Activated naive CD4-positive, alpha-beta T cell treated with anti-CD3 and anti-CD28 coated beads, Interleukin-2, amount 50 U/mL, for 24 hours (primary cell): Measurements from ENCODE around the gene RPSA.

Experiments
- H3K27ac Mint-ChIP-seq: one replicate; pipeline ENCODE4 v1.8.0; 2021; ENCODE audit warnings: mild to moderate bottlenecking, mixed read lengths
- H3K27me3 Mint-ChIP-seq: one replicate; pipeline ENCODE4 v1.8.0; 2021; ENCODE audit warnings: mixed read lengths
- H3K36me3 Mint-ChIP-seq: one replicate; pipeline ENCODE4 v1.8.0; 2021; ENCODE audit warnings: mixed read lengths
- H3K4me1 Mint-ChIP-seq: one replicate; pipeline ENCODE4 v1.8.0; 2021; ENCODE audit warnings: mixed read lengths
- H3K4me3 Mint-ChIP-seq: one replicate; pipeline ENCODE4 v1.8.0; 2021; ENCODE audit warnings: mild to moderate bottlenecking, mixed read lengths
- H3K9me3 Mint-ChIP-seq: one replicate; pipeline ENCODE4 v1.8.0; 2021; ENCODE audit warnings: mixed read lengths

The RPSA gene

GRCh38 chr3:39384665-39385000 lies 21.9 kb upstream of the RPSA start:
- H3K9me3 Mint-ChIP-seq: no peaks in the 10 kb centered on the region
- peak overlapping the region; percentile 99 for H3K4me3 Mint-ChIP-seq
- no peaks in the 10 kb centered on the region for H3K27me3 Mint-ChIP-seq
- peaks cover 55% of the 10 kb centered on the region for H3K4me1 Mint-ChIP-seq
- H3K36me3 Mint-ChIP-seq: peaks cover 8% of the 10 kb centered on the region
- peak overlapping the region; percentile 100 for H3K27ac Mint-ChIP-seq

GRCh38 chr3:39385456-39386090 lies 20.9 kb upstream of the RPSA start:
- Mint-ChIP-seq H3K4me1 (peaks cover 60% of the 10 kb centered on the region), H3K4me3 (peak overlapping the region; percentile 99), H3K36me3 (peaks cover 8% of the 10 kb centered on the region), H3K27ac (peak overlapping the region; percentile 15), H3K27me3 (no peaks in the 10 kb centered on the region), H3K9me3 (no peaks in the 10 kb centered on the region)

DNA sequence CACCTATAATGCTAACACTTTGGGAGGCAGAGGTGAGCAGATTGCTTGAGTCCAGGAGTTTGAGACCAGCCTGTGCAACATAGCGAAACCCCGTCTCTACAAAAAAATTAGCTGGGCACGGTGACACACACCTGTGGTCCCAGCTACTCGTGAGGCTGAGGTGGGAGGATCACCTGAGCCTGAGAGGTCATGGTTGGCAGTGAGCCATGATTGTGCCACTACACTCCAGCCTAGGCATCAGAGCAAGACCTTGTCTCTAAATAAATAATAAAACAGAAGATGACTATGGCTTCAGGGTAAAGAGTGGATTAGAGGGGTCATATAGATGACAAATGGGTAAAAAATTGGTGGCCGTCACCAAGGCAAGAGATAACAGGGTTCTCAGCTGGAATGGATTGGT lies 20.2 kb upstream of the RPSA start:
- Mint-ChIP-seq H3K4me1 (peaks cover 63% of the 10 kb centered on the region), H3K36me3 (peaks cover 12% of the 10 kb centered on the region), H3K9me3 (no peaks in the 10 kb centered on the region), H3K27ac (no peak overlapping the region), H3K27me3 (no peaks in the 10 kb centered on the region), H3K4me3 (peak overlapping the region; percentile 27)

DNA sequence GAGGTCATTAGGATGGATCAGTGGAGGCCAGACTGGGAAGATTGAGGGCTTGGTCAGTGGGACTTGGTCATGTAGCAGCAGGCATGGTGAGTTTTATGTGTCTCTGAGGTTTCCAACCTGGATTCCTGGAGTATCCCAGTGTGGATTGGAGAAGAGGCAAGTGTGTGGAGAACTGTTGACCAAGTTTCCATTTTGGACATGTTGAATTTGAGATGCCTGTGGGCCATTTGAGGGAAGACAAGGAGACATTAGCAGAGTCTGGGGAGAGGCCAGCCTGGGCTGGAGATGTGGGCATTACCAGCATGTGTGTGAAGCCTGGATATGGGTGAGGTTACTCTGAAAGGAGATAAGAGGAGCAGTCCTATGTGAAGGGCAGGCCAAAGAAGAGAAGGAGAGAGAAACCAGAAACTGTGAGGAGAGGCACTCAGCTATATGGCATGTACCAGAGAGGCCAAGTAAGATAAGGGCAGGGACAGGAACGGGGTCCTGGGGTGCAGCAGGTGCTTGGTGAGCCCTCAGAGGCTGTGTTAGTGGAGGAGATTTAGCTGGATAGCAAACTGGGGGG lies 19.0 kb upstream of the RPSA start:
- Mint-ChIP-seq H3K4me3 (peak overlapping the region; percentile 23), H3K36me3 (peaks cover 15% of the 10 kb centered on the region), H3K9me3 (no peaks in the 10 kb centered on the region), H3K27ac (peak overlapping the region; percentile 76), H3K27me3 (no peaks in the 10 kb centered on the region), H3K4me1 (peaks cover 60% of the 10 kb centered on the region)

GRCh38 chr3:39388153-39388552 lies 18.4 kb upstream of the RPSA start:
- Mint-ChIP-seq H3K36me3 (peaks cover 15% of the 10 kb centered on the region), H3K9me3 (no peaks in the 10 kb centered on the region), H3K4me3 (no peak overlapping the region), H3K27ac (no peak overlapping the region), H3K4me1 (peaks cover 60% of the 10 kb centered on the region), H3K27me3 (no peaks in the 10 kb centered on the region)

- peaks cover 12% of the 10 kb centered on the region for H3K36me3 Mint-ChIP-seq
- H3K4me3 Mint-ChIP-seq: no peak overlapping the region
- no peak overlapping the region for H3K27ac Mint-ChIP-seq
- H3K4me1 Mint-ChIP-seq: peaks cover 60% of the 10 kb centered on the region
- no peaks in the 10 kb centered on the region for H3K27me3 Mint-ChIP-seq
- H3K9me3 Mint-ChIP-seq: no peaks in the 10 kb centered on the region
Measured at GRCh38 chr3:39388741-39389248, 17.7 kb upstream of the RPSA start.

GRCh38 chr3:39390181-39390580 lies 16.3 kb upstream of the RPSA start:
- Mint-ChIP-seq H3K36me3 (peaks cover 12% of the 10 kb centered on the region), H3K27ac (no peak overlapping the region), H3K4me1 (peaks cover 53% of the 10 kb centered on the region), H3K9me3 (no peaks in the 10 kb centered on the region), H3K4me3 (no peak overlapping the region), H3K27me3 (no peaks in the 10 kb centered on the region)

DNA sequence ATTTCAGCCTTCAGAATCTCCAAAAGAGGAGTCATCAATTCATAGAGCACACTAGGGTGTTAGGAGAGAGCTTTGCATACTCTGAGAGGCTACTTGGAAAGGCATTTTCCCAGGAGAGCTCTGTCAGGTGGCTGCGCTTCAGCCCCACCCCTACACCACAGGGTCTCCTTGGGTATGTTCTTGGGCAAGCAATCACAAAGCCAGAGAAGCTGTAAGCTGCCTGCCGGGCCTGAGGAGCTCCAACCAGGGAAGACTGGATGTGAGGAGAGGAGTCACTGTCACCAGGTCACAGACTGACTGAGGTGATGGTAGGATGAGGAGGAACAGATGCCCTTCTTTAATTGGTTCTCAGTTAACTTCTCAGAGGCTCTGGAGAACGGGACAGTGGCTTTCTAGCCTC lies 9.8 kb upstream of the RPSA start:
- H3K27me3 Mint-ChIP-seq: no peaks in the 10 kb centered on the region
- no peak overlapping the region for H3K4me3 Mint-ChIP-seq
- H3K9me3 Mint-ChIP-seq: no peaks in the 10 kb centered on the region
- peak overlapping the region; percentile 51 for H3K27ac Mint-ChIP-seq
- peaks cover under 1% of the 10 kb centered on the region for H3K4me1 Mint-ChIP-seq
- H3K36me3 Mint-ChIP-seq: peaks cover 14% of the 10 kb centered on the region

DNA sequence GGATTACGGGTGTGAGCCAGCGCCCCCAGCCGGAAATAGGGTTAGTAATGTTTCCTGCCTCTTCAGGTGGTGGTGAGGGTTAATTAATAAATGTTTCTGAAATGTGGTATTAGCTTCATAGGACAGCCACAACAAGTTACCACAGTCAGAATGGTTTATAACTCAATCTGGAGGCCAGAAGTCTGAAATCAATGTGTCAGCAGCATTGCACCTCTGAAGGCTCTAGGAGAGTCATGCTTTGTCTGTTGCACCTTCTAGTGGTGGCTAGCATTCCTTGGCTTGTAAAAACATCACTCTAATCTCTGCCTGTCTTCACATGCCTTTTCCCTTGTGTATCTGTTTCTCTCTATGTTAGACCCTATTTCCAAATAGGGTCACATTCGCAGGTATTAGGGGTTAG lies 7.8 kb upstream of the RPSA start:
- no peaks in the 10 kb centered on the region for H3K9me3 Mint-ChIP-seq
- peaks cover 3% of the 10 kb centered on the region for H3K4me1 Mint-ChIP-seq
- peaks cover 12% of the 10 kb centered on the region for H3K36me3 Mint-ChIP-seq
- H3K27me3 Mint-ChIP-seq: no peaks in the 10 kb centered on the region
- H3K4me3 Mint-ChIP-seq: no peak overlapping the region
- H3K27ac Mint-ChIP-seq: no peak overlapping the region

- Mint-ChIP-seq H3K36me3 (peaks cover 11% of the 10 kb centered on the region), H3K9me3 (no peaks in the 10 kb centered on the region), H3K4me3 (no peak overlapping the region), H3K27ac (no peak overlapping the region), H3K4me1 (peaks cover 8% of the 10 kb centered on the region), H3K27me3 (no peaks in the 10 kb centered on the region)
Measured at GRCh38 chr3:39401983-39402382, 4.5 kb upstream of the RPSA start.

DNA sequence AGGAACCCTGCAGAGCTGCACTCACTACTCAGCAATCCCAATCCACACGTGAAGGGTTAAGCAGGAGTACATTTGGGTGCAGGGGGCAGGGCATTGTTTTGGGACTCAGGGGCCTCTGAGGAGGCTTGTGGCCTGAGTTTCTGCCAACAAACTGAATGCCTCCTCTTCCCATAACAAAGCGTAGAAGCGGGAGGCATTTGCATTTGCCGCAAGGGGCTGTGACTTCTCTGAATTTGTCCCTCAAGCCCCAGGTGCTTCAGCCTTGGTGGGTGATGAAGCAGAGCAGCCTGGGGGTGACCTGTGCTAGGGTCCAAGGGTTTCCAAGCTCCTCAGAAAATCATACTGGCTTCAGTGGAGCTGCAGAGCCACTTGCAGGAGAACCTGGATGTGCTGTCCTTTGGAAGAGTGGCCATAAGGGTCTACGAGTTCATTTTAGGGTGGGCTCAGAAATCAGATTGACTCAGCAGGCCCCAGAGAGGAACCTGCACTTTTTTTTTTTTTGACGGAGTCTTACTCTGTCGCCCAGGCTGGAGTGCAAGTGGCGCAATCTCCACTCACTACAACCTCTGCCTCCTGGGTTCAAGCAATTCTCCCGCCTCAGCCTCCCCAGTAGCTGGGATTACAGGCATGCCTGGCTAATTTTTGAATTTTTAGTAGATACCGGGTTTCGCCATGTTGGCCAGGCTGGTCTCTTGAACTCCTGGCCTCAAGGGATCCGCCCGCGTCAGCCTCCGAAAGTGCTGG lies 1.4 kb upstream of the RPSA start:
- Mint-ChIP-seq H3K27ac (no peak overlapping the region), H3K9me3 (no peaks in the 10 kb centered on the region), H3K36me3 (peaks cover 27% of the 10 kb centered on the region), H3K4me3 (no peak overlapping the region), H3K4me1 (peaks cover 30% of the 10 kb centered on the region), H3K27me3 (no peaks in the 10 kb centered on the region)

DNA sequence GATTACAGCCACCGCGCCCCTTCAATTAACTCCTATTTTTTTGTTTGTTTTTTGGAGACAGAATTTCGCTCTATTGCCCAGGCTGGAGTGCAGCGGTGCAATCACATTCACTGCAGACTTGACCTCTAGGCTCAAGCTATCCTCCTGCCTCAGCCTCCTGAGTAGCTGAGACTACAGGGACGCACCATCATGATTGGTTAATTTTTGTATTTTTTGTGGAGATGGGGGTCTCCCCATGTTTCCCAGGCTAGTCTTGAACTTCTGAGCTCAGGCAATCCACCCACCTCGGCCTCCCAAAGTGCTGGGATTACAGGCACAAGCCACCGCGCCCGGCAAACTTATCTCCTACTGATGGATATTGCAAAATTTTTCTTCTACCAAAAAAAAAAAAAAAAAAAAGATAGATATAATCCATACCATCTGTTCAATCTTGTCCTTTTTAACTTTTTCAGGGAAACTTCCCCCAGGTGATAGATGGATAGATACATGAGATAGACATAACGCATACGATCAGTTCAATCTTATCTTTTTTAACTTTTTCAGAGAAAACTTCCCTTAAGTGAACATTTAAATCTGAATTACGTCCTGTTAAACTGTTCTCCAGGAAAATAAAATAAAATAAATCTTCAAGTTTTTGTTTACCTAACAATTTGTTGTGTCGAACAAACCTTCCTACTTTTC lies 693 bp upstream of the RPSA start:
- H3K36me3 Mint-ChIP-seq: peaks cover 28% of the 10 kb centered on the region
- peaks cover 35% of the 10 kb centered on the region for H3K4me1 Mint-ChIP-seq
- no peaks in the 10 kb centered on the region for H3K9me3 Mint-ChIP-seq
- H3K27me3 Mint-ChIP-seq: no peaks in the 10 kb centered on the region
- H3K27ac Mint-ChIP-seq: peak overlapping the region; percentile 99
- H3K4me3 Mint-ChIP-seq: peak overlapping the region; percentile 93

GRCh38 chr3:39407259-39407629 lies 724 bp downstream of the RPSA start:
- no peaks in the 10 kb centered on the region for H3K9me3 Mint-ChIP-seq
- H3K36me3 Mint-ChIP-seq: peaks cover 38% of the 10 kb centered on the region
- H3K4me3 Mint-ChIP-seq: peak overlapping the region; percentile 93
- H3K4me1 Mint-ChIP-seq: peaks cover 45% of the 10 kb centered on the region
- no peaks in the 10 kb centered on the region for H3K27me3 Mint-ChIP-seq
- H3K27ac Mint-ChIP-seq: peak overlapping the region; percentile 99

DNA sequence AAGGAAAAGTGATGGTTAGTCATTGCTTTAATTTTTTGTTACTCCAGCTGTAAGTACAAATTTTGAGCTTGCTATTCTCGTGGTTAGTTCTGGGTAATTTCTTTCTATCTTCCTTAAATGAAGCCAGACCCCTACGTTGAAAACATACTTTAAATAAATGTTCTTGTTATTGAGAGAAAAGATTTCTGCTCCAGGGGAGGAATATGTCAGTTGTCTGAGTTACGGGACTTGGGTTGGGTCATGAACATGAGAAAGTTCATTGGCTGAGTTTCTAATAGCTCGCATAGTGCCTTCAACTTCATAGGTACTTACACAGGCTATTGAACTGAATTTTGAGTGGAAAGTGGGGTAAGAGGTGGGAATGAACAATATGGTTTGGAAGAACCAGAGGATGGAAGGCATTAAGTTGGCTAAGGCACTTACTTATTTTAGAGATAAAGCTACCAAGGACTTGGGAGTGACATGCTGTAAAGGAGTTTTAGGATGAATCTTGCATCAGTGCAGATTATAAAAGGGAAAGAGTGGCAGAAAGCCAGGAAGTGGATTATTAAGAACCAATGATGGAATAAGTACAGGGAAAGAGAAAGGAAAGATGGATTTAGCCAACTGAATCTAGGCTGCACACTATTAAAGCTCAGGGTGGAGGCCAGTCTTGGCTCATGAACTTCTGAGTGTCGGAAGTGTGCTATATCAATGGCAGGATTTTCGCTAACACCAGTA lies 1.4 kb downstream of the RPSA start:
- Mint-ChIP-seq H3K27ac (peak overlapping the region; percentile 99), H3K4me3 (peak overlapping the region; percentile 93), H3K4me1 (peaks cover 52% of the 10 kb centered on the region), H3K36me3 (peaks cover 44% of the 10 kb centered on the region), H3K9me3 (no peaks in the 10 kb centered on the region), H3K27me3 (no peaks in the 10 kb centered on the region)
